GM19452 (cell line): Measurements from ENCODE around the gene ALLC.

ENCODE experiments used
- ATAC-seq: cut with Tn5 transposase; IDR thresholded peaks from one replicate; pipeline ENCODE4 v1.9.1; 2021; ENCODE audit not compliant: unreplicated experiment

ALLC gene

GRCh38 chr2:3639015-3639630, 18.9 kb upstream of the ALLC start:
- ATAC-seq, result no peak

DNA sequence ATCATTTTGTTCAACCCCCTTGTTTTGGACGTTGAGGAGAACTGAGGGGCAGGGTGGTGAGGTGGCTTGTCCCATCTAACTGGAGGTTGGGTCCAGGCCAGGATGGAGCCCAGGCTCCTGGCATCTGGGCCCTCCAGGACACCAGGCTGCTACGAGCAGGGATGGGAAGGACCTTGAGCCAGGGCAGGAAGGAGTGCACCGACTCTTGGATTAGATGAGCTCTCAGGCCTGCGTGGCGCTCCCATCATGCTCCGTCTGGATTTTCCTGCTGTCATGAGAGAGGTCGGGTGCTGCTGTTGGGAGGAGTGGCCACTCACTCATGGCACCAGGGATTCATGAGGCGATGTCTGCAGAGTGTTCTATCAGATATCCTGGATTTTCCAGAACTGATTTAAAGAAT, 18.3 kb upstream of the ALLC start:
- ATAC-seq, result no peak

DNA sequence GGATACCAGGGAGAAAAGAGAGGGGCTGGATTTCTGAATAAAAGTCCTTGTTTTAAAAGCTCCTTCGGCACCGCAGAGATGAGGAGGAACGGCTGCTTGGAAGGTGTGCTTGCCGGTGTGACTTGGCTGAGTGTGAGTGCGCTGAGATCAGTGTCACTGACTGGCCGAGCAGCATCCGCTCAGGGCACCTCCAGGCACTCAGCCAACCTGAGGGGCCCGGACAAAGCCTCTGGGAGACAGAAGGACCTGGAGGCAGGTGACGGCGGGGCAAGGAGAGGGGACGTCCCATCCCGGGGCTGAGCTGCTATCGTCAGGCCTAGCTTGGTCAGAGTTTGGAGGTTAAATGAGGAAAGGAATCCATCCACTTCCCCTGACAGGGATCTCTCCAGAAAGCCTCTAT, 16.8 kb upstream of the ALLC start:
- ATAC-seq, result no peak

- no peak for ATAC-seq
These were observed 16.1 kb upstream of the ALLC start for GRCh38 chr2:3641841-3642421.

GRCh38 chr2:3642521-3643215, 15.3 kb upstream of the ALLC start:
- ATAC-seq, result no peak

DNA sequence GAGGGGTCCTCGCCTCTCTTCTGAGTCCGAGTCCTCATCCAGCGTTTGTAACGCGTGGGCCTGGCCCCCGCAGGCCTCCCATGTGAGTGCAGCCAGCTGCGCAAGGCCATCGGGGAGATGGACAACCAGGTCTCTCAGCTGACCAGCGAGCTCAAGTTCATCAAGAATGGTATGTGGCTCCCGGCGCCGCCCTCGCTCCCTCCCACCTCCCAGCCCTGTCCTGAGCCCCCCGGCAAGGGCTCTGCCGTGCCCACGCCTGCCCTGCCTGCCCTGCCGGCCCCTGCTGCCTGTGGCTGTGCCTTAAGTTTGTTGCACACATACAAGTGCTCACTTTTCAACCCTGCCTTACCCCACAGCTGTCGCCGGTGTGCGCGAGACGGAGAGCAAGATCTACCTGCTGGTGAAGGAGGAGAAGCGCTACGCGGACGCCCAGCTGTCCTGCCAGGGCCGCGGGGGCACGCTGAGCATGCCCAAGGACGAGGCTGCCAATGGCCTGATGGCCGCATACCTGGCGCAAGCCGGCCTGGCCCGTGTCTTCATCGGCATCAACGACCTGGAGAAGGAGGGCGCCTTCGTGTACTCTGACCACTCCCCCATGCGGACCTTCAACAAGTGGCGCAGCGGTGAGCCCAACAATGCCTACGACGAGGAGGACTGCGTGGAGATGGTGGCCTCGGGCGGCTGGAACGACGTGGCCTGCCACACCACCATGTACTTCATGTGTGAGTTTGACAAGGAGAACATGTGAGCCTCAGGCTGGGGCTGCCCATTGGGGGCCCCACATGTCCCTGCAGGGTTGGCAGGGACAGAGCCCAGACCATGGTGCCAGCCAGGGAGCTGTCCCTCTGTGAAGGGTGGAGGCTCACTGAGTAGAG, 14.4 kb upstream of the ALLC start:
- peak; percentile 26 for ATAC-seq

GRCh38 chr2:3644246-3644525, 13.8 kb upstream of the ALLC start:
- peak; percentile 85 for ATAC-seq

GRCh38 chr2:3644891-3645605, 13.0 kb upstream of the ALLC start:
- ATAC-seq, result no peak

DNA sequence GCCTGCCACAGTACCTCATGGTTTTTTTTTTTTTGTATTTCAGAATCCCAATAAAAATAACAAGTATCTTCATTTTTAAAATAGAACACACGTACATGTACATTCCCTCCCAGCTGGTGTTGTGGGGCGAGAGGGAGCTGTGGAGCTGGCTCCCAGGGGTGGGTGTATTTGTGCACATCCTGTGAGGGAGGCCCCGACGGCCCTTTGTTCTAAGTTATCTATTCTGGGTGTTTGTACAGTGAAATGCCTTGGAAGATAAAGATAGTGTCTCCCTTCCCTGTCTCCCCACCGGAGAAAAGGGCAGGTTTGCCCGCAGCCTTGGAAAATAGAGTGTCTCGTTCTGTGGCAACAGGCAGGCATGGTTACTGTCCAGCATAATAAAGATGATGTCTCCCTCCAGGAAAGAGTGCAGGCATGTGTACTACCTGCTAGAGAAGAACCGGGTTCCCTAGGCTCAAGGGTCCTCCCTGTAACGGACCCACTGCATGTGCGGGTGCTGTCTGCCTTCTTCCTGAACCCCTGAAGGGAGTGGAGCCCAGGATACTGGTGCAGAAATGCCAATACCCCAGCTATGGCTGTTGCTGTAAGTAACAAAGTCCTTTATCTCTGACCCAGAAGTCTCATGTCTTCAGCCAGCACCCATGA, 12.1 kb upstream of the ALLC start:
- ATAC-seq, result no peak

DNA sequence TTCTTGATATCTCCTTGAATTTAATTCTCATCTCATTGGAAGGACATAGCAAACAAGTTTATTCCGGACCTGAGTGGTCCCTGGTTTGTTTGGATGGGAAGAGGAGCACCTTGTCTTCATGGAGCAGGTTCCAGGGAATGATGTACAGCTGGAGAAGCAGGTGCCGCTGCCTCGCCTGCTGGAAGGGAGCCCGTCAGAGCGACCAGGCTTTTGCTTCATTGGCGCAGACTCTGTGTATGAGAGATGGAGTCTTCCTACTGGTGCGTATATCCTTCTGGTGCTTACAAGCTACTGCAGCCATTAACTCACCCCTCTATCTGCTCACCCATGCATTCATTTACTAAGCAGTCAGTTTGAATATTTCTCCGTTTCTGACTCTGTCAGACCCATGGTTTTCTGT, 11.6 kb upstream of the ALLC start:
- ATAC-seq, result no peak

DNA sequence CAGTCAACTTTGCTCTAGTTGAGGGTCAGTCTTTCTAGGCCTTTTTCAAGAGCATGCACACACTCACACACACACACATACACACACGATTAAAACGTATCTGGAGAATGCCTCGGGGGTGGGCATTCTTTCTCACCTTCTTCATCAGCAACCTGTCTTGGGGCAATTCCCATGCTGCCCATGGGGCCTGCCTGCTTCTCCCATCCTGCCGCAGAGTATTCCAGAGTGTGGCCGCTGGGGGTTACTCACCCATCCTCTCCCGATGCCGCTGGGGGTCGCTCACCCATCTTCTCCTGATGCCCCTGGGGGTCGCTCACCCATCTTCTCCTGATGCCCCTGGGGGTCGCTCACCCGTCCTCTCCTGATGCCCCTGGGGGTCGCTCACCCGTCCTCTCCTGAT, 10.8 kb upstream of the ALLC start:
- no peak for ATAC-seq

GRCh38 chr2:3647831-3648651, 10.0 kb upstream of the ALLC start:
- ATAC-seq, result no peak

DNA sequence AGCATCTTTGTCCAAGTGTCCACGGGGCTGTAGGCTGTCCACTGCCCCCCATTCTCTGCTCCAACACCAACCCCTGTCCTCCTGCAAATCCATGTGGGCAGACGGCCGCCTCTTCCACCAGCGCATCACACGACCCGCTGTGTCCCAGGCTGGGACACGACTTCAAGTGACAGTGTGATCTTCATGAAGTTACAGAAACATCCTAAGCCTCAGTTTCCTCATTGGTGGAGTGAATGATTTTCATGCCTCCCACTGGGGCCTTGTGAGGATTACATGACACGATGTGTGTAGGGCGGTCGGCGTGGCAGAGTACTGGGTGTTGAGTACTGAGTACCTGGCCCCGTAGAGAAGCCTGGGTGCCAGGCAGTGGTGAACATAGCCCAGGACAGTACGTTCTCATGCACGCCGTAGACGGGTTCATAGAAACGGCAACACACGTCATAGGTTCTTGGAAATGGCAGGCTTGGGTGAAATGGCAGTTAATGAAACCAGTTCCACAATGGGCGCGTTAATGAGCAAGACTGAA, 9.3 kb upstream of the ALLC start:
- no peak for ATAC-seq

DNA sequence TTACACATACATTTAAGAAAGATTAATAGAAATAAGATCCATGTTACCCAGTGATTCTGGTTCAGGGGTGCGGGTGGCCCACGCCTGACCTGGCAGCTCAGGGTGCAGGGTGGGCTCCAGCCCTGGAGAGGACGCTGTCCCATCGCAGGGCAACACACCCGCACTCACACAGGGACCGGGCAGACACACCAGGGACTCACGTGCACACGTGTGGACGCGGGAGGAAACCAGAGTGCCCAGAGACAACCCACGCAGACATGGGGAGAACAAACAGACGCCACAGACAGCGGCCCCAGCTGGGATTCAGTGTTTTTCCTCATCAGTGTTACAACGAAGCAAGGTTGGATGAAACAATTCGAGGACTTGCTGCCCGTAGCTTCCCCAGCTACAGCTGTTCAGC, 8.4 kb upstream of the ALLC start:
- no peak for ATAC-seq

DNA sequence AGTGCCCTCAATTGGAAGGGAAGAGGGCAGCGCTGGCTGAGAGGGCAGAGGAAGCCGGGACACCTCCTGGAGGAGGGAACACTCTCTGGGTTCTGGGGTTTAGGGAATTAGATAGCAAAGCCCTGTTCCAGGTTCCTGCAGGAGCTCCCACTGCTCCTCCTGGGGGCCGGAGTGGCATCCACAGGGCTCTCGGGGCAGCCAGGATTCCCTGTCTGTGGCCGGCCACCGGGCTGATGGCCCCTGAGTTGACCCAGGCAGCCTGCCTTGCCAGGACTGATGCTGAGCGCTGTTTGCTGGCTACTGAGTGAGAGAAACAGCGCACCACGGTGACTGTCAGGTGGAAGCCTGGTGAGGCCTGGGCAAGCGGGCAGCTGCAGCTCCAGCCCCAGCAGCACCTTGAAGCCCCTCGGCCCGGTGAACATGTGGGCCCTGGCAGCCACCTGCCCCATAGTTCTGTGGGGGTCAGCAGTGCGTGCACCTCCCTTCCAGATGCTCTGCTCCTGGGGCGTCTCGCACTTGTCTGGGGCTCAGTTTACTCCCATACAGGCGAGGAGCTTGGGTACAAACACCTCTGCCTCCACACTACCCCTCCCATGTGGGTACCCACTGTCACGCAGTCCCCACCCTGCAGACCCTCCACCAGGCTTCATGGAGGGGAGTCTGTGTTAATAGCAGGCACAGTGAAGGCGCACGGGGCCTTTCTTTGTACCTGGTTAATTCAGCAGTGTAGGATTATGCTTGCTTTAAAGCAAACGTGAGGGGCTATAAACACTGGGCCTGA, 7.7 kb upstream of the ALLC start:
- ATAC-seq, result no peak

GRCh38 chr2:3651691-3652648, 6.0 kb upstream of the ALLC start:
- ATAC-seq, result peak; percentile 78

DNA sequence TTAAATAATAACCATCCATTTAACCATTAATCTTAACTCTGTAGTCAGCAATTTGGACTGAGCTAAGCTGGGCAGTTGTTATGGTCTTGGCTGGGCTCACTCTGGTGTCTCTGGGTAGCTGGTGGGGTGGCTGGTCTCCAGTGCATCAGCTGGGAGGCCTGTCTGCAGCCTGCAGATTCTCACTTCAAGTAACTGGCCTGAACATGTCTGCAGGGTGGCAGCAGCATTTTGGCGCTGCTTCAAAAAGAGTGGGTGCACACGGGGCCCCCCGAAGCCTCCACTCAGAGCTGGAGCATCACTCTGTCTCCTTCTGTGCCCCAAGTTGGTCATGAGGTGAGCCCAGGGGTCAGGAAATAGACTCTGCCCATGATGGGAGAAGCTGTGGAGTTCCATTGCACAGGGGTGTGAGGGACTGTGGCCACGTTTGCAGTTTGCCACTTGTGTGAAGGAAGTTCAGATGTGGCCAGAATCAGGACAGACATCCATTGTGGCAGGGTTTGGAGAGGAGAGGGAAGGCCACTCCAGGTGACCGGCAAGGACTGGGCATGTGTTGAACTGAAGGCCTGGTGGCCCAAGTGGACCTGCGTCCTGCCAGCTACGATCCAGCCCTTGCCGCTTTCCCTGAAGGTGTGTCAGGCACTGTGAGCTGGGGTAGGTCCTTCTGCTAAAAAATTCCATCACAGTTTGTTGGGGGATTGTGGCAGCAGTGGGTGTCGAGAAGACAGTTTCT, 4.9 kb upstream of the ALLC start:
- no peak for ATAC-seq
